Forelimb muscle (tissue), 1 donor: Measurements from ENCODE around the gene SVIL. TPM values are rescaled to one million over a fixed set of nuclear protein-coding genes. Genes with fewer than 3 reads are reported as not detected.
"Not testable (repeated sequence)": the region's sequence is repeated elsewhere in the genome, so short reads cannot be mapped to it uniquely, and the experiment has no call there.

Source experiments
- DNase-seq: peaks from one replicate; pipeline ENCODE4 v3.0.0-alpha.2; 2013; ENCODE audit warnings: low read depth
- polyA plus RNA-seq: library from polyadenylated mRNA; unstranded; fragments of 120-200 nt; gene quantifications from one replicate; pipeline ENCODE4 v1.2.1, GENCODE V29; 2013; ENCODE audit not compliant: insufficient read length

The SVIL gene
- polyA plus RNA-seq, 1 donor = 223 TPM

DNA sequence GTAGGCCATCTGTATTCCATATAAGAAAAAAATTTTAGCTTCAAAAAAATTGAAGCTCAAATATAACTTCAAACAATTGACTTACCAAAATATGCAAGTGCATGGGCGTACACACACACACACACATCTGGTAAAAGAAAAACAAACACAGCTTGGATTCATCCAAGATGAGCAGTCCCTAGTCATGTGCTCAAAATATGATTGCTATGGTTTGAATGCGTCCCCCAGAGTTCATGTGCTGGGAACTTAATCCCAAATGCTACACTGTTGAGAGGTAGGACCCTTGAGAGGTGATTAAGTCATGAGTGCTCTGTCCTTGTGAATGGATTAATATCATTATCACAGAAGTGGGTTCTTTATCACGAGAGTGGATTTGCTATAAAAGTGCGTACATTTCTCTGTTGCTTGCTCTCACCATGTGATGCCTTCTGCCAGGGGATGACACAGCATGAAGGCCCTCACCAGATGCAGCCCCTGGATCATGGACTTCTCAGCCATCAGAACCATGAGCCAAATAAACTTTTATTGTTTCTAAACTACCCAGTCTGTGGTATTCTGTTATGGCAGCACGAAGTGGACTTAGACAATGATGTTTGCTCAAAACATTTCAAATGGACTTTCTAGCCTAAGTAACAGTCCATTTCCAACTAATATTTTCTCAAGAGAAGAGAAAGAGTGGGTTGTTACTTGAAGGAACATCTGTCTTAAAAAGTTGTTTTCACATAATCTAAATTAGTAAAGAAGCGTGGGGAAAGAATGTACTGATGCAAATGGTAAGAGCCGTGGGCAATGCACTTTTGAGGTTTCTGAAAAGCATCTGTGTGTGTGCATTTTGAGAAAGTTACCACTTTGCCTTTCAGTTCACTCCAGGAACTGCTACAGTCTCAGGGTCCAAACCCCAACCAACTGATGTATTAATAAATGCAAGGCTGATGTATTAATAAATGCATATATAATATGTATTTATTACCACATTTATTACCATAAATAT is 15.1 kb upstream of the SVIL start:
- DNase-seq = no peak

DNA sequence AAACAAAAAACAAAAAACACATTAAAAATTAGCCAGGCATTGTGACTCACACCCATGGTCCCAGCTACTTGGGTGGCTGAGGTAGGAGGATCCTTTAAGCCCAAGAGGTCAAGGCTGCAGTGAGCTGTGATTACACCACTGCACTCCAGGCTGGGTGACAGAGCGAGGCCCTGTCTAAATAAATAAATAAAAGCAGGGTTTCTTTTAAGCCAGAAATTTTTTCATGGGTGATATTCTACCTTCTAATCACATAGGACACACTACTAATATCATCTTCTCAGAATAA is 14.2 kb upstream of the SVIL start:
- DNase-seq = no peak

DNA sequence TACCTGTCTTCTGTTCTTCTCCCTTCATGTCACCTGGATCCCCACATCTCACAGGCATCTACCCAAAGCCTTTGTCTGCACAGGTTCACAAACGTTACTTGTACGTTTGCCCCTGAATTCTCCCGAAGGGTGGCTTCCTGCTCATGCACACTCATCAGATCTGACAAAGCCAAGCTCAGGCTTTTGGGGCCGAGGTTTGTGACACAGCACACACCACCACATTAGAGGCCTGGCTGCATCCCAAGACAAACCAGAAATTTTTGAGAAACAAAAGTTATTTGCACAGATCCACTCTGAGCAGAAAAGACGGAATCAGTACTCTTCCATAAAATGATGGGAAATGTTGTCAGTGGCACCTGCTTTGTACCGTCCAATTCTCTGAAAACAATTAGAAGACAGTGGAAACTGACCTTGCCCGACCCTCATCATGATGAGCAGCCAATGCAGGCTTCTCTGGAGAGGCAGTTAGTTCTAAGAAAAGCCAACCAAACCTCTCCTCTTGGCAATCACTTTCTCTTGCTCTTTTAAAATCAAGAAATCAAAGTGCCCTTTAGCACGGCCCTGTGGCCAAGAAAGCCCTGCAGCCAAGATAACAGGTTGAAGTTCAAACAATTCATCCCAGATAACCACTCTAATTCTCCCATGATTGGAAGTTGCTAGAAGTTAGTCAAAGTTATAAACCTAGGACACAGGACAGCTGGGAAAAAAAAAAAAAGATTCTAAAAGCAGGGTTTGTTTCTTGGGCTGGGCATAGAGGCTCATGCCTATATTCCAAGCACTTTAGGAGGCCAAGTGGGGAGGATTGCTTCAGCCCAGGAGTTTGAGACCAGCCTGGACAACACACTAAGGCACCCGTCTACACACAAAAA is 13.6 kb upstream of the SVIL start:
- no peak for DNase-seq

DNA sequence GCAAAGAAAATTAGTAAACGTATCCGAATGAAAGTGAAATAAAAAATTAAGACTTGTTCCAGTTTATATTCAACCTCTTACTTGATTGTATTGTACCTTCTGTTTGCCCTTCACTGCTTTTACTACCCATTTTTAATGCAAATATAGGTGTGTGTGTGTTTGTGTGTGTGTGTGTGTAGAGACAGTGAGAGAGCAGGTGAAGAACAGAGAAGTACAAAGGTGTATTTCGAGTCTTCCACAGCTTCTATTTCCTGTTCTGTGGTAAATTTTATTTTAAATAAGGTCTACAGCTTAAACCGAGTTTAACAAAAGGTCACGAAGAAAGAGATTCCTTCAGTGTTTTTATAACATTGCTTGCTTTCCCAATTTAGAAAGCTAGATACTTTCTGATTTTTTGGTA is 12.7 kb upstream of the SVIL start:
- no peak for DNase-seq

DNA sequence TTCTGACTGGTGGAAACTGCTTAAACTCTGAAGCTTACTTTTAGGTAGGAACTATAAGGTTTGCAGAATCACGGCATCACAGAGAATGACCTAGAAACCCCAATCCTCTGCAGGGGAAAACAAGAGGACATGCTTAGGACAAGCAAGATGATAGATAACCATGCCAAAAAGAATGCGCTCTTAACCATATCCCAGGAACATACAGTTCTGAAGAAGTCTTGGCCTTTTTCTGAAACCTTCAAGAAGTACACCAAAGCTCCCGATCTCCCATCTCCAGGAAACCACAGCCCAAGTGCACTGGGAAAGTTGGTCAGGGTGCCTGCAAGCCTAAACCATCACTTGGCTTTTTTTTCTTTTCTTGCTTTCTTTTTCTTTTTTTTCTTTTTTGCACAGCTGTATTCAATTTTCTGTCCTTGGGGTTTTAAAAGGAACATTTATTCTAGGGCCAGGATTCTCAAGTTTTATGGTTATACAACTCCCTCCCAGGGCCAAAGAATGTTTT is 12.2 kb upstream of the SVIL start:
- no peak for DNase-seq

DNA sequence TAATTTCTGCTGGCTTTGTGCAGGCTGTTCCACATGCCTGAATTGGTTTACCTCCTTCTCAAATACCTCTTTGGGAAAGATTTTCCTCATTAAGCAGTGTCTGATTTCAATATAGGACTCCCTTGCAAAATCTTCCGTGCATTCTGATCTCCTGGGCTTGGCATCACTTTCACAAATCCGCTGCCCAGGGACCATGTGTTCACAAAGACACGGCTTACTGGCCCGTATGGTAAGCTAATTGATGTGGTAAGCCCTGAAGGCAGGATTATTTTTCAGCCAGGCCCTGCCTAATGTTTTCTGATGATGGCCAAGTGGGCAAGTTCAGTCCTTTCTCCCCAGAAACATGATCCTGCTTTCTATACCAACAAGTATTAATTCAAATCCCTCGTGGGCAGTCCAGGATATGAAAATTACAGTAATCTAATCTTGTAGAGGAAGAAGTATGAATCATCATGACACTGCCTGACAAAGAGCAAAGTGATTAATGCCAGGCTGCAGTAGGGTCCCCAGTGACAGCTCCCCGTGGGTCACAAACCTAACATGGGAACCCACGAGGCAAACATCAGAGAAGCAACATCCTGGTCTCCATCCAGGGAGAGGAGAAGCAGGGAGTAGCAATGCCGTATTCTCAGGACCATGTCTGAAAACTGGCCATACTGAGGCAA is 11.6 kb upstream of the SVIL start:
- no peak for DNase-seq

DNA sequence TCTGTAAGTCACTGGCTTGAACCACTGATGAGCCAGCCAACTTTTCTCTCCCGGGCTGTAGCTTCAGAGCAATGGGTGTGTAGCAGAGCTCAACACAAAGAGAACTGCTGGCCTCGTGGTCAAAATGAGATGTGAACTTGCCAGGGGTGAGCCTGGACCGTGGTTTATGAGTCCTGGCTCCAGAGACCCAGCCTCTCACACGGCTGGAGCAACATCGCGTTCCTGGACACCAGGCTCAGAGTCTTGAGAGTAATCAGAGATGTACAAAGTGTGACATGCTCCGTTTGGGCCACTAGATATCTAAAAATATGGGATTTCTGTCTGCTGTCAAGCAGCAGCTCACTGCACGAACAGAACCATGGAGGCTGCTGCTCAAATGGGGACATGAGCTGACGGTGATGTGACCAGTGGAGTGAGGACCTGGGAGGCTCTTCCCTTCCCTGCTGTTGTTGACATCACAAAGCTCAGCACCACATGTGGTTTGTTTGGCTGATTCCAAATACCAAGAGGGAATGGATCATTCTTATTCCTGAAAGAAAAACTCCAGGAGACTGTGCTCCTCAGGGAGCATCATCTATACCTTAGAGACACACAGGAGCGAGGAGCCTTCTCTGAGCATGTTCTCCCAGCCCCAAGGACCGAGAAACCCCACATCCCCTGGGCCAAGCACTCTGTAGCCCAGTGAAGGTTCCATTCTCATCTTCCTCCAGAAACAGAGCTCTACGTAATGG is 9.2 kb upstream of the SVIL start:
- peak; percentile 78 for DNase-seq

DNA sequence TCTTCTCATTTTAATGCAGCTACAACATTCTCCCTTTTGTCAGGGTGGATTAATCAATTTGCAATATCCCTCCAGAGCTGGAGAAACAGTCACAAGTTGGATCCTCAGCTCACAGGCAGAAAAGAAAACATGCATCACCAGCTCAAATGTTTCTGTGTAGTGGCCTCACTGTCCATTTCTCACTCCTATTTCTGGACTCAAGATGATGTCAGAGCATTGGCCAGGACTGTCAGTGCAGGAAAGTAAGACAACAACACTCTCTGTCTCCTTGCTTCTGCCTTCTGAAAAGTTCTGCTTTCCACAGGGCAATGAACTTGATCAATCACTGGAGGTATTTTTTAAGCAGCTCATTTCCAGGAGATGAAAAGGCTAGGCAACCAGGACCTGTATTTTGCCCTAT is 8.2 kb upstream of the SVIL start:
- peak; percentile 81 for DNase-seq

DNA sequence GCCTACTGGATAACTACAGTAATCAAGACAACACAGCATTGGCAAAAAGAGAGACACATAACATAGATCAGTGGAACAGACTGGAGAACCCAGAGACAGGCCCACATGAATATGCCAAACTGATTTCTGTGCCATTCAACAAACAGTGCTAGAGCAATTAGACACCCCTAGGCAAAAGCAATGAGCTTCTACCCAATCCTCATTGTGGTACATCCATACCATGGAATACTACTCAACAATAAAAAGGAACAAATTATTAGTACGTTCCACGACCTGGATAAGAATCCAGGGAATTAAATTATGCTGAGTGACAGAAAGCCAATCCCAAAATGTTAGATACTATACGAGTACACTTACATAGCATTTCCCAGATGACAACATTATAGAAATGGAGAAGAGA is 2.8 kb upstream of the SVIL start:
- no peak for DNase-seq

DNA sequence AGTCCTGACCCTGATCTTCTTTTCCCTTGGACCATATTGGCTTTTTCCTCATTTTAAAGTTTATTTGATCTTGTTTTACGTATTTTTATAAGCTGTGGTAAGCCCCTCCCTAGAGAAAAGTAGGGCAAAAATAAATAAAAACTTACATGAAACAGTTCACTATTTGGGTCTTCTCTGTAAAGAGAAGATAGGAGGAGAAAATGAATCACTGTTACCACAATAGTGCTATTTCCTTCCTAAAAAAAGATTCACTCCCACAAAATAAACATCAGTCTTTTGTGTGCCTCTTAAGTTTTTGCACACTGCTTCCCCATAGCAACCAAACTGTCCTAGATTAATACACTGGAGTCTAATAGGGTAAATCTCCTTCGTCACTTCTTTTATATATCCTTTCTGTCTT is 1.4 kb upstream of the SVIL start:
- no peak for DNase-seq

DNA sequence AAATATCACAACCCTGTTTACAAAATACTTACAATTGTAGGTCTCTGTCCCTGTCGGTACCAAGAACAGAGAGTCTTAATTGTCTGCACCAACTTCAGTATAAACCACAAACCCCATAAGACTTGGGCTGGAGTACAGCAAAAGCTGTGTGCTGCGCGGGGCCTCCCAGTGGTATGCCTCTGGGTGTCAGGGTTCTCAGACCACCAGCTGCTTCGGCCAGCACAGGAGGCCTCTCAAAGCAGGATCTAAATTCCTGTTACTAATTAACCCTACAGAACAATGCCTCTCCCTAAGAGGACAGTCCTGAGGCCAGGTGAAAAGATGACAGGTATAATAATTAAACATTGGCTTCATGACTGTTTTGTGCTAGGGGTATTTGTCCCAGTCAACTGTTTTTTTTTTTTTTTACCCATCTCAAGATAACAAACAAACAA is 957 bp upstream of the SVIL start:
- no peak for DNase-seq

DNA sequence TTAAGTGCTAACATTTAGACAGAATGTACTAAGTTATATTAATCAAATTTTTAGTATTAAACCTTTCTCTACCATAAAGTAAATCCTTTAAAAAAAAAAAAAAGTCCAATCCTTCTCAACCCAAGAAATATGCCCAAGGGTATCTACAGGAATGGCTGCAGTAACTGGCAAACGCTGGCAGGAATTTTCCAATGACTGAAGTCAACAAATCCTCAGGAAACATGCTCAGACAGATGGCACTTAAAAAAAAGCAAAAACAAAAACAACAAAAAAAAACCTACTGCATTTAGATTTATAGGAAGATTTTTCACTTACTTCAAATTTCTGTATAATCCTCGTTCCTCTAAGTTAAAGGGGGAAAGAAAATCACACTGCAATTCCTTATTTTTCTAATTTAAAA is 666 bp downstream of the SVIL start:
- no peak for DNase-seq

DNA sequence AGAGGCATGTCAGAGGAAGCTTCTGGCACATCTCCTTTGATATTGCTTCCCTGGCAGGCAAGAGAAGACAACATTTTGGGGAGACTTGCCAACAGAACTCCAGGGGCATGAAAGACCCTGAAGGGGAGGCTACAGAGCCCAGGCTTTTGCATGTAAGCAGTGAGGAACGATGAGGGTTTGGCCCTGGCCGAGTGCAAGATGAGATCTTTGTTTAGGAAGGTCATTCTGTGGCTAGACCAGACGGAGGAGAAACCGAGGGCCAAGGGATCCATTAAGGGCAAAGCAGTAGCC is 3.8 kb downstream of the SVIL start:
- DNase-seq = no peak

DNA sequence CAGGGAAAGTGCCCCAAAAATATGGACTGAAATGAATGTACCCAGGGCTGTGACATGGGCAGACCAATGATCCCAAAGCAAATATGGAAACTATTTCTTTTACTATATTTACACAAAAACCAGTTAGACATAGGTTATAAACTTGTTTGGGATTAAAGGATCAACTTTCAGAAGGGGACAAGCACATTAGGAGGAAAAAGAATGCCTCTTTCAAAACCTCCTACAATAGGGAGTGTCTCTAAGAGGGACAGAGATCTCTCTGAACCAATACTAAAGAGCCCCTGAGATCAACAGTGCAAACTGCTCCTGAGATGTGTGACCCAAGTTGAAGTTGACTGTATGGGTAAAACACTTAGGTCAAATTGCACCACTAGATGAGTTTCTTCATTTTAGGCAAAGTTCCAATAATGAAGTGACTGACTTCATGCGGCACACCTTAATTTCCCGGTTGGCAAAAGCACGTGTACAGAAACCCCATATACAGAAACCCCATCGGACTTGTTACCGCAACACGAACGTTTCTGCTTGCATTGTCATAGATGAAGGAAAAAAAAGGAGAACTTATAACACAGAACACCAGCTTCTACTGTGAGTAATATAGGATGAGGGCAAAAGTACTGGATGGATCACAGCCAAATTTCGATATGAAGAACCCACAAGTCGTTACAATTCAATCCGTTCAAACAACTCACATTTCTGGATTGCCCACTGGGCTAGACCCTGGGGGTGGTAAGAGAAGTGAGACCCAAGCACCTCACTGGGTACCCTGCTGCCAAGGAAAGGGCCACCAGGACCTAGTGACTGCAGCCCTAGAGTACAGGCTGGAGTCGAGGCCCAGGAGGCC is 4.3 kb downstream of the SVIL start:
- DNase-seq = no peak

DNA sequence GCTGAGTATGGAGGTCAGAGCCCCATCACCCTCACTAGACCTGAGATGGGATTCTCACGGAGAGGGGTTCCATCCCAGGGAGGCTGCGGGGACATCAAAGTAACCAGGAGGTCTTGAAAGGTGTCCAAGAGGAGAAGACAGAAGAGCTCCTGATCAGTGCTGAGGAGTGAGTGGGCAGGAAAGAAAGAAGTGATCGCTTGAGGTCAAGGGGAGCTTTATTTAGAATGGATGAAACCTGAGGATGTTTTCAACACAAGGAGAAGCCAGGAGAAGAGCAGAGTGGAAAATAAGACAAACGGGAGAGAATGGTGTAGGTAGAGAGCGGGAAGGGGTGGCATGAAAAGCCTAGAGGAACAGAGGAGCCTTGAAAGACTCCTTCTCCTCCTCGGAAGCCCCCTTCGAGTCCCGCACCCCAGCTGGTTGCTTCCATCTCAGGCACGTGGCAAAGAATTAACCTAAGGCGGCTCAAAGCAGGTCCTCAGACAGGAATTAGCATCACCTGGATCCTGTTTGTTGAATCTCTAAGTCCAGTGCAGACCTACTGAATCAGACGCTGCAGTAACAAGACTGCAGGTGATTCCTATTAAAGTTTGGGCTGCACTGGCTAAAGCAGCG is 5.8 kb downstream of the SVIL start:
- DNase-seq = no peak

DNA sequence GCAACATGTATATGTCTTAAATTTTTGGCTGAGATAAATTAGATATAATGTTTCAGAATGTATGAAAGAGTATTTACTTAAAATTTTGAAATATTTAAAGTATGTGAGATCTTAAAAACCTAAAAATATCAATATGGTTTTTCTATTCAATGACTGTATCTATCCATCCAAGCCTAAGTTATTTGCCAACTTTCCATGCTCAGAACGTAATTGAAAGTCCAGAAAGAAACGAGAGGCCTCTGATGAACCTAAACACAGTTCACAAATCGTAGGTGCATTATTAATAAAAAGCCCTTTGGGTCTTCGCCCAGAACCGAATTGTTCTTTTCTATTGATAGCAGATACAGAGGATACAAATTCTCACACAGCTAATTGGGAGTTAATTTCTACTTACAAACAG is 6.5 kb downstream of the SVIL start:
- no peak for DNase-seq

DNA sequence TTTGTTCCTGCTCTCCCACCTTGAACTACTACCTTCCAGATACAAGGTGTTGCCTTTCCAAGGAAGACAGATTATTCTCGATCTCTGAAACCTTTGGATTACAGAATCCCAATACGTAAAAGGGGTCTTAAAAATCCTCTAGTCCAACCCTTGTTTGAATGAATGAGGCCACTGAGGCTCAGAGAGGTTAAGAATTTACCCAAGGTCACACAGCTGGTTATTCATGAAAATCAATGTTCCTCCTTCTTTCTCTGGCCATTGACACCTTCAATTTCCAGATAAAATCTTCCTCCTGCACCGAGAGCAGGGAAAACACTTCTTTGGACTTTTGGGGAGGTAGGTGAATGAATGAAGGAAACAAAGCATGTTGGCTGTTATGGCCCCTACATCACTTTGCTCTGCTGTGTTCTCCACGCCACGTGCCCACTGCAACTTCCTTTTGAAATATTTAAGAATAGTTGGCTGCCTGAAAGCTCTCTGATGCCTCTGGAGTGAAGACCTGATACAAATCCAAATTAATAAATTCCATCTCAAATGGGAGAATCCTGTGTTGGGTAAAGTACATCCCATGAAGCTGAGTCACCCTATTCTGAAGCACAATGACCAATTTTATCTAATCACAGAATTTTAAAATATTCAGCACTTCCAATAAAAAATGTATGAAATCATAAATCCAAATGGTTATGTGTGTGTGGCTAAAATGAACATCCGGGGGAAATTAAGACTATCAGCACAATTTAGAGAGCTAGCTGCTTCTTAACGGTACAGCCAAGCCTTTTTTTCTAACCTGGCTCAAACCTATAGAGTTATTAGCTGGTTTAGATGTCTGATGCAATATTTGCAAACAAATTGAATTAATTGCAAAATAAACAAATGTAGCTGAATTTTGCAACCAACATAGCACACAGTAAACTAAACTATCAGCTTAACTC is 7.3 kb downstream of the SVIL start:
- no peak for DNase-seq

DNA sequence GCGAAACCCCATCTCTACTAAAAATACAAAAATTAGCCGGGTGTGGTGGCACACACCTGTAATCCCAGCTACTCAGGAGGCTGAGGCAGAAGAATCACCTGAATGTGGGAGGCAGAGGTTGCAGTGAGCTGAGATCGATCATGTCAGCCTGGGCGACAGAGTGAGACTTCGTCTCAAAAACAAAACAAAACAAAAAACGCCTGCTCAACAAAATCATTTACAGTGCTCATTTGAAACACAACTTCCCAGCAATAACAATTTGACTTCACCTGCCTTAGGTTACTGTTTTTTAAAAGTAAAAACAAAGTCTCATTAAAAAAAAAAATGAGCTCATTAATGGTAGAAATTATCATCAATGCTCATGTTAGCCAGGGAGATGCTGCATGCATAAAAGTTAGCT is 10.4 kb downstream of the SVIL start:
- DNase-seq = not testable (repeated sequence)

DNA sequence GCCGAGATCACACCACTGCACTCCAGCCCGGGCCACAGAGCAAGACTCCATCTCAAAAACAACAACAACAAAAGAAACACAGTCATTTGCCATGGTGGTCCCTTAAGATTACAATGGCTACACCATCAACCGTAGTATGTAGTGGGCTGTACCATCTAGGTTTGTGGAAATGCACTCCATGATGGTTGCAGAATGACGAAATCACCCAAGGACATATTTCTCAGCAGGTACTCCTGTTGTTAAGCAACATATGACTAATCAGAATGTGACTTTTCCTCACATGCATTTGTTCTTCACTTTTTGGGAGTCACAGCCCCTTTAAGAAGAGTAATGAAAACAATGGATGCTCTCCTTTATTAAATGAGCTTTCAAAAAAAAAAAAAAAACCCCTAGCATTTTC is 11.0 kb downstream of the SVIL start:
- no peak for DNase-seq
